Activated CD8-positive, alpha-beta T cell treated with anti-CD3 and anti-CD28 coated beads for 36 hours (primary cell): ENCODE measurements around the gene MTOR. TPM values are rescaled to one million over a fixed set of nuclear protein-coding genes. Genes with fewer than 3 reads are reported as not detected.

Experiments
- ATAC-seq: fragments of 200-7000 bp; cut with Tn5 transposase; one replicate; pipeline ENCODE4 v1.10.0; 2021; ENCODE audit warnings: mild to moderate bottlenecking, moderate library complexity
- CTCF ChIA-PET: fragments of 350-600 bp; sonication (Branson Sonifier 250); formaldehyde crosslinking; loops from one replicate; lab custom pipeline; 2021; ENCODE audit warnings: antibody characterized with exemption; lab: Charles Lee
- POLR2A ChIA-PET: fragments of 350-600 bp; sonication (Branson Sonifier 250); formaldehyde crosslinking; loops from one replicate; lab custom pipeline; 2021; ENCODE audit warnings: antibody characterized with exemption; lab: Charles Lee
- DNase-seq: peaks from one replicate; pipeline ENCODE4 v3.0.0-alpha.2; 2020
- H3K27ac Mint-ChIP-seq: one replicate; pipeline ENCODE4 v1.8.0; 2021; ENCODE audit warnings: mild to moderate bottlenecking, mixed read lengths
- H3K27me3 Mint-ChIP-seq: one replicate; pipeline ENCODE4 v1.8.0; 2021; ENCODE audit warnings: mixed read lengths
- H3K36me3 Mint-ChIP-seq: one replicate; pipeline ENCODE4 v1.8.0; 2021; ENCODE audit warnings: low read depth, mixed read lengths
- H3K4me1 Mint-ChIP-seq: one replicate; pipeline ENCODE4 v1.8.0; 2021; ENCODE audit warnings: low read depth, mixed read lengths
- H3K4me3 Mint-ChIP-seq: one replicate; pipeline ENCODE4 v1.8.0; 2021; ENCODE audit warnings: mild to moderate bottlenecking, moderate library complexity, mixed read lengths
- H3K9me3 Mint-ChIP-seq: one replicate; pipeline ENCODE4 v1.8.0; 2021; ENCODE audit warnings: mixed read lengths
- CTCF ChIP-seq: fragments of 200-600 bp; IDR thresholded peaks from one replicate; pipeline ENCODE4 v1.8.0; 2022; ENCODE audit warnings: antibody characterized with exemption, mild to moderate bottlenecking
- intact Hi-C: fragments of 100-400 bp; cut with micrococcal nuclease; formaldehyde crosslinking; loops from one replicate; pipeline ENCODE4 v1.10.0; 2022
- total RNA-seq, 2 experiments: library from RNA; stranded (reverse); gene quantifications; one replicate each; pipeline ENCODE4 v1.2.3, GENCODE V29; 2021

Gene MTOR
- total RNA-seq, 2 experiments from 2014 or later = 34.7 to 36.8 TPM

GRCh38 chr1:11233208-11233607 is 29.1 kb downstream of the MTOR start:
- POLR2A ChIA-PET = interaction anchor here (1.0 kb wide), 1 partner anchor 25 kb away, joined by 4 read pairs; no protein-coding TSS in a partner anchor
- intact Hi-C loops = no loop called here
- H3K4me3 Mint-ChIP-seq = no peak overlapping the region
- H3K4me1 Mint-ChIP-seq = peaks cover 5% of the 10 kb centered on the region
- no peaks in the 10 kb centered on the region for H3K27me3 Mint-ChIP-seq
- H3K36me3 Mint-ChIP-seq = peaks cover 45% of the 10 kb centered on the region
- ATAC-seq (no peak), DNase-seq (no peak)
- TF ChIP-seq CTCF = no peak
- no peaks in the 10 kb centered on the region for H3K9me3 Mint-ChIP-seq
- no peak overlapping the region for H3K27ac Mint-ChIP-seq
- CTCF ChIA-PET = interaction anchor here (2.5 to 3.7 kb wide), 2 partner anchors 8 to 195 kb away, joined by 9 to 11 read pairs; no protein-coding TSS in a partner anchor

- no peak overlapping the region for H3K27ac Mint-ChIP-seq
- H3K9me3 Mint-ChIP-seq = no peaks in the 10 kb centered on the region
- no peak for TF ChIP-seq CTCF
- ChIA-PET POLR2A (interaction anchor here (0.6 kb wide), 1 partner anchor 154 kb away, joined by 3 read pairs; no protein-coding TSS in a partner anchor), CTCF (interaction anchor here (1.5 to 4.1 kb wide), 2 partner anchors 13 to 192 kb away, joined by 4 to 29 read pairs; no protein-coding TSS in a partner anchor)
- H3K36me3 Mint-ChIP-seq = peaks cover 51% of the 10 kb centered on the region
- no peaks in the 10 kb centered on the region for H3K27me3 Mint-ChIP-seq
- peaks cover 8% of the 10 kb centered on the region for H3K4me1 Mint-ChIP-seq
- DNase-seq = no peak
- no peak for ATAC-seq
- intact Hi-C loops = no loop called here
- H3K4me3 Mint-ChIP-seq = no peak overlapping the region
Measured at GRCh38 chr1:11229203-11229602, 33.1 kb downstream of the MTOR start.

GRCh38 chr1:11227106-11228077 is 35.0 kb downstream of the MTOR start:
- TF ChIP-seq CTCF = no peak
- ChIA-PET POLR2A (no interaction called here), CTCF (interaction anchor here (0.8 to 4.1 kb wide), 5 partner anchors 14 to 196 kb away, joined by 3 to 29 read pairs (median 6); no protein-coding TSS in a partner anchor)
- peaks cover 43% of the 10 kb centered on the region for H3K36me3 Mint-ChIP-seq
- intact Hi-C loops = no loop called here
- DNase-seq (no peak), ATAC-seq (peak; percentile 47)
- H3K4me3 Mint-ChIP-seq = no peak overlapping the region
- peaks cover 8% of the 10 kb centered on the region for H3K4me1 Mint-ChIP-seq
- no peaks in the 10 kb centered on the region for H3K9me3 Mint-ChIP-seq
- peak overlapping the region; percentile 72 for H3K27ac Mint-ChIP-seq
- no peaks in the 10 kb centered on the region for H3K27me3 Mint-ChIP-seq

GRCh38 chr1:11216074-11216473 is 46.3 kb downstream of the MTOR start:
- CTCF ChIA-PET = interaction anchor here (1.4 kb wide), 1 partner anchor 178 kb away, joined by 6 read pairs; no protein-coding TSS in a partner anchor

More at GRCh38 chr1:11216074-11216473, 46.3 kb downstream of the MTOR start:
- H3K4me1 Mint-ChIP-seq = no peaks in the 10 kb centered on the region
- intact Hi-C loops = no loop called here
- POLR2A ChIA-PET = interaction anchor here (1.0 to 1.2 kb wide), 2 partner anchors 47 to 79 kb away, joined by 3 to 4 read pairs; partner anchors contain the start of gene MTOR
- no peak overlapping the region for H3K4me3 Mint-ChIP-seq
- ATAC-seq (no peak), DNase-seq (no peak)
- H3K9me3 Mint-ChIP-seq = no peaks in the 10 kb centered on the region
- H3K36me3 Mint-ChIP-seq = peaks cover 30% of the 10 kb centered on the region
- no peak for TF ChIP-seq CTCF
- H3K27ac Mint-ChIP-seq = no peak overlapping the region
- no peaks in the 10 kb centered on the region for H3K27me3 Mint-ChIP-seq
